ENCODE measurements around the gene CBLL2.
"Not testable (repeated sequence)": the region's sequence is repeated elsewhere in the genome, so short reads cannot be mapped to it uniquely, and the experiment has no call there.

Gene CBLL2

GRCh38 chrX:22272613-22273012 is at the start of gene CBLL2:
TSS of gene CBLL2 (plus strand) at chrX:22272913. CDS start at chrX:22272992, 79 bp downstream.
- DNase-seq = no peak

GRCh38 chrX:22234380-22234779 is 38.3 kb upstream of the CBLL2 start:
- no peak for DNase-seq

GRCh38 chrX:22237479-22237878 is 35.2 kb upstream of the CBLL2 start:
- DNase-seq = no peak

GRCh38 chrX:22246620-22247019 is 26.1 kb upstream of the CBLL2 start:
- no peak for DNase-seq

- DNase-seq = no peak
These were observed 25.5 kb upstream of the CBLL2 start for GRCh38 chrX:22247169-22247568.

GRCh38 chrX:22248401-22248800 is 24.3 kb upstream of the CBLL2 start:
- DNase-seq = no peak

GRCh38 chrX:22249371-22249770 is 23.3 kb upstream of the CBLL2 start:
- DNase-seq = no peak

- DNase-seq = no peak
These were observed 4.0 kb upstream of the CBLL2 start for GRCh38 chrX:22268706-22269105.

- no peak for DNase-seq
These were observed 1.1 kb downstream of the CBLL2 start for GRCh38 chrX:22273714-22274317.

GRCh38 chrX:22276781-22277180 is 4.1 kb downstream of the CBLL2 start:
- DNase-seq = no peak

- DNase-seq = no peak
These were observed 5.7 kb downstream of the CBLL2 start for GRCh38 chrX:22278375-22278774.

GRCh38 chrX:22289209-22289608 is 16.5 kb downstream of the CBLL2 start:
- DNase-seq = not testable (repeated sequence)

- no peak for DNase-seq
These were observed 24.2 kb downstream of the CBLL2 start for GRCh38 chrX:22296871-22297270.

GRCh38 chrX:22300130-22300529 is 27.4 kb downstream of the CBLL2 start:
- DNase-seq = no peak

- no peak for DNase-seq
These were observed 38.1 kb downstream of the CBLL2 start for GRCh38 chrX:22310779-22311178.

- no peak for DNase-seq
These were observed 41.1 kb downstream of the CBLL2 start for GRCh38 chrX:22313766-22314165.

GRCh38 chrX:22314211-22314610 is 41.5 kb downstream of the CBLL2 start:
- DNase-seq = no peak

GRCh38 chrX:22314692-22315091 is 42.0 kb downstream of the CBLL2 start:
- no peak for DNase-seq

GRCh38 chrX:22315151-22315550 is 42.4 kb downstream of the CBLL2 start:
- DNase-seq = no peak

GRCh38 chrX:22320236-22320873 is 47.6 kb downstream of the CBLL2 start:
- no peak for DNase-seq

GRCh38 chrX:22323541-22323940 is 50.8 kb downstream of the CBLL2 start:
- no peak for DNase-seq
